Activated CD4-positive, alpha-beta T cell treated with anti-CD3 and anti-CD28 coated beads, Interleukin-2, amount 10 ng/mL, durations not matched to agents 7 days and 5 days (primary cell): ENCODE measurements around the gene PSMB4. TPM values are rescaled to one million over a fixed set of nuclear protein-coding genes. Genes with fewer than 3 reads are reported as not detected.

Experiments
- CTCF ChIA-PET: fragments of 350-600 bp; sonication (Branson Sonifier 250); formaldehyde crosslinking; loops from one replicate; lab custom pipeline; 2021; ENCODE audit warnings: antibody characterized with exemption; lab: Charles Lee
- POLR2A ChIA-PET: fragments of 350-600 bp; sonication (Branson Sonifier 250); formaldehyde crosslinking; loops from one replicate; lab custom pipeline; 2021; ENCODE audit warnings: antibody characterized with exemption; lab: Charles Lee
- DNase-seq: peaks from one replicate; pipeline ENCODE4 v3.0.0-alpha.2; 2020
- H3K27ac Mint-ChIP-seq: one replicate; pipeline ENCODE4 v1.8.0; 2021; ENCODE audit warnings: mild to moderate bottlenecking, moderate library complexity, mixed read lengths
- H3K27me3 Mint-ChIP-seq: one replicate; pipeline ENCODE4 v1.8.0; 2021; ENCODE audit warnings: mixed read lengths
- H3K36me3 Mint-ChIP-seq: one replicate; pipeline ENCODE4 v1.8.0; 2021; ENCODE audit warnings: low read depth, mixed read lengths
- H3K4me1 Mint-ChIP-seq: one replicate; pipeline ENCODE4 v1.8.0; 2021; ENCODE audit warnings: mixed read lengths
- H3K4me3 Mint-ChIP-seq: one replicate; pipeline ENCODE4 v1.8.0; 2021; ENCODE audit warnings: mild to moderate bottlenecking, moderate library complexity, mixed read lengths
- H3K9me3 Mint-ChIP-seq: one replicate; pipeline ENCODE4 v1.8.0; 2021; ENCODE audit warnings: mixed read lengths
- total RNA-seq, 2 experiments: library from RNA; stranded (reverse); gene quantifications; one replicate each; pipeline ENCODE4 v1.2.3, GENCODE V29; 2021

PSMB4 gene
- total RNA-seq, 2 experiments from 2014 or later: 290 to 303 TPM

DNA sequence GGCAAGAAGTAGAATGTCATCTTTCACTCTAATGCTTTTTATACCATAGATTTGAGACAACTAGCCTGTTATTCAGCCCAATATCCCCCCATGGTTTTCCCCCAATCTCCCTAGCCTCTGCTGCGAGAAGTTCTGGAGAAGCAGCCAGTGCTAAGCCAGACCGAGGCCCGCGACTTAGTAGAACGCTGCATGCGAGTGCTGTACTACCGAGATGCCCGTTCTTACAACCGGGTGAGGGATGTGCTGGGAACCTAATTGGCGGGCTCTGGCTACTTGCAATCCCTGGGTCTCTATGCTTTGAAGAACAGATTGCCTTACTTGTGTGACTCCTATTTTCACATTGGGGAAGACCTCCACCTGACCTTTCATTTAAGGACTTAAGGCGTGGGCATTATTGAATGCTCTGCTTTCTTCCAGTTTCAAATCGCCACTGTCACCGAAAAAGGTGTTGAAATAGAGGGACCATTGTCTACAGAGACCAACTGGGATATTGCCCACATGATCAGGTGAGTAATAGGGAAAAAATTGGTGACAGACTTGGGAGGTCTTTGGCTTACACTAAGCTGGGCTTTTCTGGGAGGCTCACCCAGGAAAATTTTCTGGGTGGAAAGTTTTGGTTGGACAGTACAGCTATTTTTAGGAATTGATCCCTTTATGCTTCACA, 1.9 kb downstream of the PSMB4 start:
- H3K36me3 Mint-ChIP-seq: peaks cover 49% of the 10 kb centered on the region
- CTCF ChIA-PET: interaction anchor here (0.6 kb wide), 1 partner anchor 235 kb away, joined by 4 read pairs; no protein-coding TSS in a partner anchor
- H3K9me3 Mint-ChIP-seq: no peaks in the 10 kb centered on the region
- POLR2A ChIA-PET: interaction anchor here (0.9 kb wide), 1 partner anchor 16 kb away, joined by 3 read pairs; no protein-coding TSS in a partner anchor
- no peaks in the 10 kb centered on the region for H3K27me3 Mint-ChIP-seq
- peak overlapping the region; percentile 98 for H3K27ac Mint-ChIP-seq
- H3K4me3 Mint-ChIP-seq: peak overlapping the region; percentile 85
- peaks cover 27% of the 10 kb centered on the region for H3K4me1 Mint-ChIP-seq
- no peak for DNase-seq

GRCh38 chr1:151401860-151402259, 2.5 kb downstream of the PSMB4 start:
- Mint-ChIP-seq H3K27ac (peak overlapping the region; percentile 22), H3K27me3 (no peaks in the 10 kb centered on the region), H3K36me3 (peaks cover 53% of the 10 kb centered on the region), H3K9me3 (no peaks in the 10 kb centered on the region), H3K4me3 (no peak overlapping the region), H3K4me1 (peaks cover 27% of the 10 kb centered on the region)
- ChIA-PET POLR2A (interaction anchor here (0.9 kb wide), 1 partner anchor 15 kb away, joined by 3 read pairs; no protein-coding TSS in a partner anchor), CTCF (interaction anchor here (1.5 kb wide), 1 partner anchor 10 kb away, joined by 3 read pairs; no protein-coding TSS in a partner anchor)
- DNase-seq: no peak

DNA sequence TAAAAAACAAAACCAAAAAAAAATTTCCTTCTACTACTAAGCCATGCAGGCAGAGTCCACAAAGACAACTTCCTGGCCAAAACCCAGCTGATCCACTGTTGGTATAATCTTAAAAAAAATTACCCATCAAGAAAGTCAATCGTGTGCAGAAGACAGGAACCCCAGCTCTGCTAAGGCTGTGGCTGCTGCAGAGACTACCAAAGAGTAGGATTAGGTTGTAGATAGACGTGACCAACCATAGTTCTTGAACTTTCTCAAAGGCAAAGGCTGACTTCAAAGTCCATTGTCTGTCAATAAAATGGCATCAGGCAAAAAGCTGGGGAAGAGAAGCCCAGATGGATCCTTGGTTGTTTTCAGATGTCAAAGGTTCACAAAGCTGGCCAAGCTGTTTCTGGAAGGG, 3.4 kb downstream of the PSMB4 start:
- no peaks in the 10 kb centered on the region for H3K27me3 Mint-ChIP-seq
- no peak overlapping the region for H3K27ac Mint-ChIP-seq
- CTCF ChIA-PET: interaction anchor here (0.8 to 1.5 kb wide), 2 partner anchors 9 to 102 kb away, joined by 3 read pairs; no protein-coding TSS in a partner anchor
- H3K36me3 Mint-ChIP-seq: peaks cover 60% of the 10 kb centered on the region
- POLR2A ChIA-PET: no interaction called here
- peaks cover 27% of the 10 kb centered on the region for H3K4me1 Mint-ChIP-seq
- H3K9me3 Mint-ChIP-seq: no peaks in the 10 kb centered on the region
- DNase-seq: no peak
- H3K4me3 Mint-ChIP-seq: no peak overlapping the region

DNA sequence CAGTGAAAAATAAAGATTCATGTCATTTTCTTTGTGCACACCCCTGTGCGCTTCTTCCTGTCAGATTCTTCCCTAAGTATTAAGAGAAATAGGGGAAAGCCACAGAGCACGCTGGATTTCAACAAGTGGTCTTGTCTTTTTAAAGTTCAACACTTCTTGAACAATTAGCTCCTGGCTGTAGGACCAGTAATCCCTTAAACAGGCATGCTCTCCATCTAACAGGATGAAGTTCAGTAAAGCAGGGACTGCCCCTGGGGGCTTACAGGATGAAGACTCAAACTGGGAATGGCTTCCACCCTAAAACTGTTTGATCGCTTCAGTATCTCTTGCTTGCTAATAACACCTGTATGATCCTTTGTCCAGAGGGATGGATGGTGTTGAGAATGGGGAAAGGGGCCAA, 4.2 kb downstream of the PSMB4 start:
- peaks cover 60% of the 10 kb centered on the region for H3K36me3 Mint-ChIP-seq
- peaks cover 26% of the 10 kb centered on the region for H3K4me1 Mint-ChIP-seq
- ChIA-PET POLR2A (no interaction called here), CTCF (interaction anchor here (0.8 to 1.8 kb wide), 2 partner anchors 14 to 103 kb away, joined by 3 to 6 read pairs; no protein-coding TSS in a partner anchor)
- H3K9me3 Mint-ChIP-seq: no peaks in the 10 kb centered on the region
- DNase-seq: no peak
- H3K27me3 Mint-ChIP-seq: no peaks in the 10 kb centered on the region
- H3K27ac Mint-ChIP-seq: no peak overlapping the region
- H3K4me3 Mint-ChIP-seq: no peak overlapping the region

DNA sequence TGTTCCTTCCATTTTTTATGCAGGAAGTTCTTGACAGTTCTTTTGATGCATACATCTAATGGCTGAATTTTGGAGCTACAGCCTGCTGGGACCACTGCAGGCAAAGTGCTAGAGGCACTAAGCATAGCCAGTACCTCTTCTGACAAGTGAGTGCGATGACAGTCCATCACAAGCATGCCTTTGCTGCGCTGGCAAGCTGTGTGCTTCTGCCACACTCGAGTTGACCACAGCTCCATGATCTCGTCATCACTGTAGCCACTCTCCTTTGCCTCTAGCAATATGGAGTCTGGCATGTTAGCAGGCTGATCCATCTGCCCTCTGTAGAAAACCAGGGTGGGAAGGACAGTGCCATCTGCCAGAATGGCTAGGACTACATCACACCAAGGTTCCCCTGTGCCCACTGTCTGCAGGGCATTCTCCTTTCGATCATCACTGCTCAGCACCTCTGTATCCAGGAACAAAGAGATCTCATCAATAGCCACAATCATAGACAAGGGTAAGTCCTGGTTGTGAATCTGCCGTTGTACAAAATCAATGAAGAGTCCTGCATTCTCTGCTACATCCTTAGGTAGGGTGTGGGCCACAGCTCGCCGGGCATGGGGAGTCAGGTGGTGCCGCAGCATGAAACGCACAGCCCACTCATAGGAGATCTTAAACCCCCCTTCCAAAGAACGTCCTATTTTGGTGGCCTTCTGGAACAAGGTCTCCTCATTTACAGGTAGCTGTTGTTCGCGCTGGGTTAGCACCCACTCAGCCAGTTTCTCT, 6.0 kb downstream of the PSMB4 start:
- ChIA-PET POLR2A (no interaction called here), CTCF (interaction anchor here (0.8 to 1.8 kb wide), 4 partner anchors 8 to 15 kb away, joined by 3 to 6 read pairs (median 4); no protein-coding TSS in a partner anchor)
- no peak overlapping the region for H3K4me3 Mint-ChIP-seq
- no peak overlapping the region for H3K27ac Mint-ChIP-seq
- H3K36me3 Mint-ChIP-seq: peaks cover 70% of the 10 kb centered on the region
- no peaks in the 10 kb centered on the region for H3K9me3 Mint-ChIP-seq
- H3K27me3 Mint-ChIP-seq: no peaks in the 10 kb centered on the region
- H3K4me1 Mint-ChIP-seq: peaks cover 17% of the 10 kb centered on the region
- DNase-seq: no peak

DNA sequence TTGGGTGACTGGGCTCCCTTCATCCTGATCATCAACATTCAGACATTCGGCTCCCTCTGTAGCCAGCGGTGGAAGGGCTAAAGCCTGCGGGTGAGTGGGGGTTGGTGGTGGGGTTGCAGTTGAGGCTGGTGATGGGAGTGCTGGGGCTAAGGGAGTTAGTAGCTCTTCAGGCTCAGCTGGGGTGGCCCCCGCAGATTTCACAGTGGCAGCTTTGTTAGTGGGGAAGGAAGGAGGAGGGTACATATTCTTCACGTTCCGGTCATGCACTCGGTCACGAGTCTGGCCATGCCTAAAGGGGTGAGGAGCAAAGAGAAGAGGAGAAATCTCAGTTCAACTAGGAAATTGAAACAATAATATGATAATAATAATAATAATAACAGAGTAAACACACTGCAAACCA, 6.8 kb downstream of the PSMB4 start:
- Mint-ChIP-seq H3K4me3 (no peak overlapping the region), H3K36me3 (peaks cover 71% of the 10 kb centered on the region), H3K27me3 (no peaks in the 10 kb centered on the region), H3K27ac (no peak overlapping the region), H3K4me1 (peaks cover 9% of the 10 kb centered on the region), H3K9me3 (no peaks in the 10 kb centered on the region)
- ChIA-PET CTCF (interaction anchor here (0.6 to 1.5 kb wide), 4 partner anchors 10 to 763 kb away, joined by 3 to 10 read pairs (median 4); no protein-coding TSS in a partner anchor), POLR2A (no interaction called here)
- DNase-seq: no peak

GRCh38 chr1:151407304-151407703, 7.9 kb downstream of the PSMB4 start:
- Mint-ChIP-seq H3K4me3 (no peak overlapping the region), H3K4me1 (no peaks in the 10 kb centered on the region), H3K36me3 (peaks cover 70% of the 10 kb centered on the region), H3K9me3 (no peaks in the 10 kb centered on the region), H3K27me3 (no peaks in the 10 kb centered on the region), H3K27ac (no peak overlapping the region)
- DNase-seq: no peak
- ChIA-PET POLR2A (no interaction called here), CTCF (interaction anchor here (0.6 to 1.6 kb wide), 4 partner anchors 9 to 101 kb away, joined by 3 to 4 read pairs (median 3); no protein-coding TSS in a partner anchor)

DNA sequence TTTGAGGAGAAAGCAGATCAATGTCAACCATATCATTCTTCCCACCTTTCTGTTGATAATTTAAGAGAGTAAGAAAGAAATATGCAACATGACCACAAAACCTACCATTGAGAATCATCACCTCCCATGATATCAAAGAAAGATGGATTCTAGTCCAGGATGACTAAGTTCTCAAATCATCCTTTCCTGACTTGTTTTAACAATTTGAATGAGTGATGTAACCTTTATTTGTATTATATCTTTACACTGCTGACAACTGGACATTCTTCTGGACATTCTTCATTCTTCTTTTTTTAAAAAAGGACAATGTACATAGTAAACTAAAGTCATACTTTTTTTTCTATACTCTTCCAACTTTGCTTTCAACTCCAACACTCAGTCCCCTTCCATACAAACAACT, 9.5 kb downstream of the PSMB4 start:
- peaks cover 68% of the 10 kb centered on the region for H3K36me3 Mint-ChIP-seq
- DNase-seq: no peak
- no peaks in the 10 kb centered on the region for H3K27me3 Mint-ChIP-seq
- ChIA-PET CTCF (interaction anchor here (0.6 kb wide), 1 partner anchor 392 kb away, joined by 3 read pairs; no protein-coding TSS in a partner anchor), POLR2A (no interaction called here)
- H3K27ac Mint-ChIP-seq: no peak overlapping the region
- H3K9me3 Mint-ChIP-seq: no peaks in the 10 kb centered on the region
- H3K4me1 Mint-ChIP-seq: no peaks in the 10 kb centered on the region
- no peak overlapping the region for H3K4me3 Mint-ChIP-seq

DNA sequence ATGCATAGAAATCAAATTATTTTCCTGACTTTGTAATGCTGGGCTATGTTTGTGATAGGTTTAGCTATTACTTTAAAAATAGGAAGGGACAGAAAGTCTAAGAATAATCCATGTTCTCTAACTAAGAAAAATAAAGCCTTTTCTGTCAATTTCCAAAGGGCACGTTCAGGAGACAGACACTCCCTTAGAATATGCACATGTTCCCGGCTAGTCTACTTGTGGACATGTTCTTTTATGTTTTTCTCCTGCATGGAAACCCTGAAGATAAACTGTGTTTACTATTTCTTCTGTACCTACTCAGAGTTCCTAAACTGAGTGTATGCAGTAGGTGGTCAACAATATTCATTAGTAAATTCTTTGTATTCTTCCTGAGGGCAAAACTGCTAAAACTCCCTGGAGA, 12.5 kb downstream of the PSMB4 start:
- DNase-seq: no peak
- Mint-ChIP-seq H3K27me3 (no peaks in the 10 kb centered on the region), H3K27ac (no peak overlapping the region), H3K4me3 (no peak overlapping the region), H3K9me3 (no peaks in the 10 kb centered on the region), H3K4me1 (no peaks in the 10 kb centered on the region), H3K36me3 (peaks cover 54% of the 10 kb centered on the region)
- CTCF ChIA-PET: interaction anchor here (0.6 to 1.3 kb wide), 2 partner anchors 9 to 1299 kb away, joined by 3 read pairs; no protein-coding TSS in a partner anchor
- POLR2A ChIA-PET: no interaction called here

- Mint-ChIP-seq H3K27me3 (no peaks in the 10 kb centered on the region), H3K4me1 (no peaks in the 10 kb centered on the region), H3K36me3 (peaks cover 31% of the 10 kb centered on the region), H3K9me3 (no peaks in the 10 kb centered on the region), H3K4me3 (no peak overlapping the region), H3K27ac (no peak overlapping the region)
- ChIA-PET CTCF (interaction anchor here (0.6 to 1.5 kb wide), 6 partner anchors 9 to 168 kb away, joined by 3 to 4 read pairs (median 3); no protein-coding TSS in a partner anchor), POLR2A (interaction anchor here (1.3 kb wide), 1 partner anchor 14 kb away, joined by 3 read pairs; no protein-coding TSS in a partner anchor)
- DNase-seq: no peak
These were observed 16.9 kb downstream of the PSMB4 start for GRCh38 chr1:151416231-151416630.

GRCh38 chr1:151418081-151418480, 18.7 kb downstream of the PSMB4 start:
- no peak for DNase-seq
- CTCF ChIA-PET: interaction anchor here (0.7 to 1.3 kb wide), 2 partner anchors 13 to 74 kb away, joined by 3 to 6 read pairs; no protein-coding TSS in a partner anchor
- no peaks in the 10 kb centered on the region for H3K4me1 Mint-ChIP-seq
- H3K9me3 Mint-ChIP-seq: no peaks in the 10 kb centered on the region
- H3K4me3 Mint-ChIP-seq: no peak overlapping the region
- POLR2A ChIA-PET: no interaction called here
- H3K27ac Mint-ChIP-seq: no peak overlapping the region
- H3K36me3 Mint-ChIP-seq: peaks cover 25% of the 10 kb centered on the region
- no peaks in the 10 kb centered on the region for H3K27me3 Mint-ChIP-seq

- no peaks in the 10 kb centered on the region for H3K4me1 Mint-ChIP-seq
- no peak for DNase-seq
- H3K9me3 Mint-ChIP-seq: no peaks in the 10 kb centered on the region
- ChIA-PET POLR2A (no interaction called here), CTCF (interaction anchor here (0.6 to 1.3 kb wide), 3 partner anchors 14 to 166 kb away, joined by 3 to 4 read pairs (median 4); no protein-coding TSS in a partner anchor)
- H3K27me3 Mint-ChIP-seq: no peaks in the 10 kb centered on the region
- H3K27ac Mint-ChIP-seq: no peak overlapping the region
- H3K36me3 Mint-ChIP-seq: peaks cover 36% of the 10 kb centered on the region
- H3K4me3 Mint-ChIP-seq: no peak overlapping the region
These were observed 20.4 kb downstream of the PSMB4 start for GRCh38 chr1:151419819-151420218.
